Measurements from ENCODE around the gene KNDC1.
"Not testable (repeated sequence)": the region's sequence is repeated elsewhere in the genome, so short reads cannot be mapped to it uniquely, and the experiment has no call there.

KNDC1 gene

GRCh38 chr10:133124357-133125211 lies 35.4 kb upstream of the KNDC1 start:
- DNase-seq (ENCODE audit: low read depth), result no peak

GRCh38 chr10:133125901-133126300 lies 34.1 kb upstream of the KNDC1 start:
- no peak for DNase-seq (ENCODE audit: low read depth)

GRCh38 chr10:133126431-133127290 lies 33.4 kb upstream of the KNDC1 start:
- no peak for DNase-seq (ENCODE audit: low read depth)

GRCh38 chr10:133127291-133128125 lies 32.5 kb upstream of the KNDC1 start:
- no peak for DNase-seq (ENCODE audit: low read depth)

- no peak for DNase-seq (ENCODE audit: low read depth)
These were observed 31.6 kb upstream of the KNDC1 start for GRCh38 chr10:133128126-133129070.

- DNase-seq (ENCODE audit: low read depth), result no peak
These were observed 30.8 kb upstream of the KNDC1 start for GRCh38 chr10:133129071-133129858.

GRCh38 chr10:133129859-133130495 lies 30.0 kb upstream of the KNDC1 start:
- no peak for DNase-seq (ENCODE audit: low read depth)

- DNase-seq (ENCODE audit: low read depth), result no peak
These were observed 29.4 kb upstream of the KNDC1 start for GRCh38 chr10:133130602-133131001.

- no peak for DNase-seq (ENCODE audit: low read depth)
These were observed 29.0 kb upstream of the KNDC1 start for GRCh38 chr10:133131053-133131452.

- DNase-seq (ENCODE audit: low read depth), result no peak
These were observed 28.1 kb upstream of the KNDC1 start for GRCh38 chr10:133131734-133132472.

GRCh38 chr10:133132473-133133291 lies 27.3 kb upstream of the KNDC1 start:
- DNase-seq (ENCODE audit: low read depth), result no peak

GRCh38 chr10:133133471-133134231 lies 26.4 kb upstream of the KNDC1 start:
- no peak for DNase-seq (ENCODE audit: low read depth)

- no peak for DNase-seq (ENCODE audit: low read depth)
These were observed 25.5 kb upstream of the KNDC1 start for GRCh38 chr10:133134411-133135115.

- DNase-seq (ENCODE audit: low read depth), result no peak
These were observed 24.9 kb upstream of the KNDC1 start for GRCh38 chr10:133135116-133135465.

- not testable (repeated sequence) for DNase-seq (ENCODE audit: low read depth)
These were observed 22.4 kb upstream of the KNDC1 start for GRCh38 chr10:133137486-133138145.

- DNase-seq (ENCODE audit: low read depth), result no peak
These were observed 20.4 kb upstream of the KNDC1 start for GRCh38 chr10:133139551-133140065.
